Measurements from ENCODE around the gene NEUROG2.

NEUROG2 gene

GRCh38 chr4:112519689-112520597, 4.0 kb upstream of the NEUROG2 start:
- Histone ChIP-seq H3K9me3 (peaks cover 0 to 6% (median 0%) of the 10 kb centered on the region in 3 donors), H3K27me3 (peaks cover 3 to 98% of the 10 kb centered on the region in 2 donors), H3K4me1 (peaks cover 0 to 50% (median 38%) of the 10 kb centered on the region in 4 donors), H3K4me3 (no peak overlapping the region), H3K27ac (no peak overlapping the region), H3K36me3 (no peaks in the 10 kb centered on the region)
- no peak for TF ChIP-seq CTCF (IDR thresholded peaks at IDR 0.05)
- intact Hi-C loops (cut with DNase I; ENCODE audit: low total_unique reads), result no loop called here
- DNase-seq, result no peak

- intact Hi-C loops (cut with DNase I; ENCODE audit: low total_unique reads), result no loop called here
- no peaks in the 10 kb centered on the region for H3K36me3 ChIP-seq
- TF ChIP-seq CTCF (IDR thresholded peaks at IDR 0.05), result no peak
- no peak for DNase-seq
- peaks cover 0 to 6% (median 0%) of the 10 kb centered on the region in 3 donors for H3K9me3 ChIP-seq
- no peak overlapping the region for H3K27ac ChIP-seq
- peaks cover 6 to 100% of the 10 kb centered on the region in 2 donors for H3K27me3 ChIP-seq
- H3K4me3 ChIP-seq, result no peak overlapping the region
- peaks cover 0 to 51% (median 40%) of the 10 kb centered on the region in 4 donors for H3K4me1 ChIP-seq
Measured at GRCh38 chr4:112518675-112519074, 2.7 kb upstream of the NEUROG2 start.

- H3K9me3 ChIP-seq, result peaks cover 0 to 4% (median 0%) of the 10 kb centered on the region in 3 donors
- no peak for DNase-seq
- no peaks in the 10 kb centered on the region for H3K36me3 ChIP-seq
- H3K4me3 ChIP-seq, result no peak overlapping the region
- intact Hi-C loops (cut with DNase I; ENCODE audit: low total_unique reads), result no loop called here
- peaks cover 6 to 98% of the 10 kb centered on the region in 2 donors for H3K27me3 ChIP-seq
- H3K4me1 ChIP-seq, result peaks cover 0 to 44% (median 34%) of the 10 kb centered on the region in 4 donors
- H3K27ac ChIP-seq, result no peak overlapping the region
- no peak for TF ChIP-seq CTCF (IDR thresholded peaks at IDR 0.05)
Measured at GRCh38 chr4:112517911-112518310, 1.9 kb upstream of the NEUROG2 start.

GRCh38 chr4:112517067-112517634, 1.2 kb upstream of the NEUROG2 start:
- TF ChIP-seq CTCF (IDR thresholded peaks at IDR 0.05), result no peak
- peaks cover 6 to 98% of the 10 kb centered on the region in 2 donors for H3K27me3 ChIP-seq
- peak overlapping the region in 1 of 2 donors; percentile 60 for H3K4me3 ChIP-seq
- peaks cover 0 to 3% (median 0%) of the 10 kb centered on the region in 3 donors for H3K9me3 ChIP-seq
- H3K36me3 ChIP-seq, result no peaks in the 10 kb centered on the region
- no peak for DNase-seq
- no peak overlapping the region for H3K27ac ChIP-seq
- H3K4me1 ChIP-seq, result peaks cover 0 to 41% (median 33%) of the 10 kb centered on the region in 4 donors
- intact Hi-C loops (cut with DNase I; ENCODE audit: low total_unique reads), result no loop called here

GRCh38 chr4:112516471-112517066, 589 bp upstream of the NEUROG2 start:
- no peak for TF ChIP-seq CTCF (IDR thresholded peaks at IDR 0.05)
- no peak for DNase-seq
- H3K27me3 ChIP-seq, result peaks cover 6 to 98% of the 10 kb centered on the region in 2 donors
- H3K4me3 ChIP-seq, result peak overlapping the region; percentile 50 to 60
- no peak overlapping the region for H3K27ac ChIP-seq
- H3K36me3 ChIP-seq, result no peaks in the 10 kb centered on the region
- peaks cover 0 to 3% (median 0%) of the 10 kb centered on the region in 3 donors for H3K9me3 ChIP-seq
- H3K4me1 ChIP-seq, result peaks cover 0 to 41% (median 33%) of the 10 kb centered on the region in 4 donors
- intact Hi-C loops (cut with DNase I; ENCODE audit: low total_unique reads), result no loop called here

Data from tibial artery (tissue), 4 donors.